HG03432 (cell line): Measurements from ENCODE around the gene PIK3R5.

Experiments used
- ATAC-seq: cut with Tn5 transposase; IDR thresholded peaks from one replicate; pipeline ENCODE4 v1.9.1; 2021; ENCODE audit warnings: mild to moderate bottlenecking, moderate library complexity; ENCODE audit not compliant: unreplicated experiment

Gene PIK3R5

GRCh38 chr17:8881606-8882005, 83.9 kb downstream of the PIK3R5 start:
- no peak for ATAC-seq

DNA sequence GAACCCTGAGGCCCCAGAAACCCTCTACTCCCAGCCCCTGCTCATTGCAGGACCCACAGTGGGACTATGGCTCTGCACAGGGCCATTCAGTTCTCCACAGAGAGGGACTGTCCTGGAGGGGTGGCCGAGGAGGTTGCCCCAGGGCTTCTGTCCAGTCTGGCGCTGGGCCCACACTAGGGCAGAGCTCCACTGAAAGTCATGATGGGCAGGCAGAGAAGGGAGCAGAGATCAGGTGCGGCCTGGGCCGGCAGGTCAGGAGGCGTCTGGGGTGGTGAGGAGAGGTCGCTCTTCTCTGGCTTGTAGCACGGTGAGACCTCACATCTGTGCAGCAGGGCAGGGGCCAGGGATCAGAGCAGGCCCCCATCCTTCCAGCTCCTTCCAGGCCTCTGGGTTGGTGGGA, 85.0 kb downstream of the PIK3R5 start:
- no peak for ATAC-seq

- ATAC-seq, result no peak
Observed at GRCh38 chr17:8879410-8879809, 86.1 kb downstream of the PIK3R5 start.

DNA sequence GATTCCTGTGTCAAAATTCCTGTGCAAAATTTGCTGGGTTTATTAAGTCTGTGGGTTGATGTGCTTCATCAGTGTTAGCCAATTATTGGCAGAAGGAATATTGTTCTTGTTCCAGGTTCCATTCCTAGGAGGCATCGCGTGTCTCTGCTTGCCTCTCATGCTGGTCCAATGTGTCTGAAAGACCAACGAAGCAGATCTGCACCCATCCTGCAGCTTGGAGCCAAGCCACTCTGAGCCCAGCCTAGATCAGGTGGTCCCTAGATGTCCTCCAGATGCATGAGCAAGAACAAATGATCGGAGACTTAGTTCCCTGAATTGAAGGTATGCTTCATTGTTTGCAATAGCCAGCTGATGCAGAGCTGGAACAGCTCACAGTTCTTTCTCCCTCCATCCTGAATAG, 87.5 kb downstream of the PIK3R5 start:
- ATAC-seq, result no peak

- no peak for ATAC-seq
Observed at GRCh38 chr17:8875957-8876356, 89.5 kb downstream of the PIK3R5 start.

GRCh38 chr17:8875436-8875835, 90.1 kb downstream of the PIK3R5 start:
- no peak for ATAC-seq

- no peak for ATAC-seq
Observed at GRCh38 chr17:8873801-8874715, 91.4 kb downstream of the PIK3R5 start.

DNA sequence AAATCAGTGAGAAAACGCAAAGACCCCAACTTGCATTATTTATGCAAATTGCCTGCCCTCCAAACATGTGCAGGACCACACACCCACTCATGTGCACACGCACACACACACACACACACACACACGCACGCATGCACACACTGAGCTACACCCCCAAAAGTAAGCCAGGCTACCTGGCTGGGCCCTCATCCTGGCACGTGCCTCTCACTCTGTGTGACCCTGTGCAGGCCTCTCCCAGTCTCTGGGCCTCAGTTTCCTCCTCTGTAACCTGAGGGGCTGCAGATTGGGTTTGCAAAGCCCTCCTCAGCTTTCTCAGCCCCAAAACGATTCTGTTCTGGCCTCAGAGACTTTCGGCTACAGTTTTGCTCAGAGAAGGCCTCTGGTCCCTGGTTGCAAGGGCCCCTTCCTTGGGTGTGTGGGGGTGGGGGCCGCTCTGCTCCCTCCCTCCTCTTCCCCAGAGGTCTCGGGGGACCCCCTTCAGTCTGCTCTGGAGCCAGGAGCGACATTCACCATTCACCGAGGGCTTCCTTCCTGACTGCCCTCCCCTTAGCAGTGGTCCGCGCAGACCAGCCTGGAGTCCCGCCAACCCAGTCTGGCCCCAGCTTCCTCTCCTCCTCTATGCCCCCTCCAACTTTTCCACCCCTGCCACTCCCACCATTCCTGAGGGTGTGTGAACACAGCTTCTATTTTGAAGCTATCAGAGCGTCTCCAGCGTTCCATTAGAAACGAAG, 92.6 kb downstream of the PIK3R5 start:
- no peak for ATAC-seq

GRCh38 chr17:8872036-8872704, 93.3 kb downstream of the PIK3R5 start:
- no peak for ATAC-seq

DNA sequence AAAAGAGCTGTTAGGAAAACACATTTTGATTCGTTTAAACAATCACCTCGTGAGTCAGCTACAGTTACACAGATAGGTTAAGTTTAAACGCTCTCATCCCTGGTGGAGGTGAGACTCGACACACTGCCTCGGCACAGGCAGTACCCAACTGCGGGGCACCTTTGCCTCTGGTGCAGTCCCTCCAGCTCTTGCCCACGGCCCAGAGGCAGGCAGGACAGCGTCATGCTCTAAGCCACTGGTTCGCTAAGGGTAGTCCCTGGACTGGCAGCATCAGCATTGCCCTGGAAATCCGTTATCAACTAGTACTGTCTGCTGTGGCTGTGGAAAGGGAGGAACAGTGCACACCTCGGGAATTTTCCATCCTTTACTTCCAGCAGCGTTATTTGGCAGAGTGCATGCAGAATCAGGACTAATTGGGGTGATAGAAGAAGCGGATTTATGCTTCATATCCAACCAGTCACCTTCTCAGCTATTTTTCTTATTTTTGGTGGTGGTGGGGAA, 94.4 kb downstream of the PIK3R5 start:
- no peak for ATAC-seq

GRCh38 chr17:8870406-8871040, 95.0 kb downstream of the PIK3R5 start:
- no peak for ATAC-seq

- peak; percentile 19 for ATAC-seq
Observed at GRCh38 chr17:8869114-8869815, 96.2 kb downstream of the PIK3R5 start.

GRCh38 chr17:8868529-8868951, 97.0 kb downstream of the PIK3R5 start:
- ATAC-seq, result peak; percentile 55

GRCh38 chr17:8868092-8868491, 97.4 kb downstream of the PIK3R5 start:
- no peak for ATAC-seq

DNA sequence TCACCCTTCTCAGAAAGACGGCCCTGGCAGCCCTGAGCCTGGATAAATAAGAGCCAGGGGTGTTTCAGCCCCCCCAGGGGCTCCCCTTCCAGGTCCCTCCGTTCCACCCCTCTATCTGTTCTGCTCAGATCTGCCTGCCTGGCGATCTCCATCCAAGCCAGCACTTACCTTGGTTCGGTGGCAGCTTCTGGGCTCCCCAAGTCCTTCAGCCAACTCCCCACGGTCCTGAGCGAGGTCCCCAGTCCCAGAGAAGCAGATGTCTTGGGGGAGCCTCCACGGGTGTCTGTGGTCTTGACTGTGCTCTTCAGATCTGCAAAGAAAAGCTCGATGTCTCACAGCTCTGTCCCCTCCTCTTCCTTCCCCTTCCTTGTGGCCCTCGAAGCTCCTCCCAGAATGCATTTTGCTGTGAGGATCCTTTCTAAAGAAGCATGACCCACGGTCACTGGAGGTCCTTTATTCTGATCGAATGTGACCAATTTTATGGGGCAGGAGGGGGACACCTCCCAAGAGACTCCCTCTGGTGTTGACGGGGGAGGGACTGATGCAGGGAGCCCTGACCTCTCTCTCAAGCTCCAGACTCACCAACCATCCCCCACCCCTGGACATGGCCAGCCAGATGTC, 98.0 kb downstream of the PIK3R5 start, which contains the start of gene PIK3R6:
Gene PIK3R6, minus strand, starts transcription at position 314 of the 621 bp plus-strand sequence. CDS start 17,880 bp downstream, outside the sequence.
- peak; percentile 46 for ATAC-seq

DNA sequence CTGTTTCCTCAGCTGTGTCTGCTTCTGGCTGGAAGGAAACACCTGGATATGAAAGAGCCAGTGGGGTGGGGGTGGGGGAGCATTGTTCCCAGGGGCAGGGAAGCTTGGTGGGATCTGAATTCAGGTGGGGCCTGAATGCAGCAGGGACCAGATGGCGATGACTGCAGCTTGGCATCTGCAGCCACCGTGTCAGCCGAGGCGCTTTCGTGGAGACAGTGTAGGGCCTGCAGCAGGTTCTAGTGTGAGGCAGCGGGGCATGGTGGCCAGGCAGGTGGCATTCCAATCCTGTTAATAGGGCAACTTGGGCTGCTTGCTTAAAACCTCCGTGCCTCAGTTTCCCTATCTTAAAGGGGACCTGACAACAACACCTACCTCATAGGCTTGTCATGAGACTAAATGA, 99.7 kb downstream of the PIK3R5 start:
- no peak for ATAC-seq

DNA sequence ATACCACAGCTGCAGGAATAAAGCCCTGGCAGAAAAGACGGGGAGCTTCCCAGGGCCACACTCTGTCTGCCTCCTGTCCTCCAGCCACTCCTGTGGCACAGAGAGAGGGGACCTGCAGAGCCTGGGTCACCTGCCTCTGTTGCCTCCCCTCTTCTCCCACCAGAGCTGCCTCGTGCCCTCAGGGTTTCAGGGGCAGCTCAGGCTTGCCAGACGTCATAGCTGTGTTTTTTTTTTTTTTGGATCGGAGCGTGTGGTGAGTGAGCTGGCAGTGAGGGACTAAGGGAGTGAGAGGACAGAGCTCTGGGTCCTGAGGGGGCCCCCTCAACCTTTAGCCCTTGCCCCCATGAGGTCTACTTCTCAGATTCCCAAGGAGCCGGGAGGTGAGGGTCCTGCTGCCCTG, 100.1 kb downstream of the PIK3R5 start:
- ATAC-seq, result no peak

DNA sequence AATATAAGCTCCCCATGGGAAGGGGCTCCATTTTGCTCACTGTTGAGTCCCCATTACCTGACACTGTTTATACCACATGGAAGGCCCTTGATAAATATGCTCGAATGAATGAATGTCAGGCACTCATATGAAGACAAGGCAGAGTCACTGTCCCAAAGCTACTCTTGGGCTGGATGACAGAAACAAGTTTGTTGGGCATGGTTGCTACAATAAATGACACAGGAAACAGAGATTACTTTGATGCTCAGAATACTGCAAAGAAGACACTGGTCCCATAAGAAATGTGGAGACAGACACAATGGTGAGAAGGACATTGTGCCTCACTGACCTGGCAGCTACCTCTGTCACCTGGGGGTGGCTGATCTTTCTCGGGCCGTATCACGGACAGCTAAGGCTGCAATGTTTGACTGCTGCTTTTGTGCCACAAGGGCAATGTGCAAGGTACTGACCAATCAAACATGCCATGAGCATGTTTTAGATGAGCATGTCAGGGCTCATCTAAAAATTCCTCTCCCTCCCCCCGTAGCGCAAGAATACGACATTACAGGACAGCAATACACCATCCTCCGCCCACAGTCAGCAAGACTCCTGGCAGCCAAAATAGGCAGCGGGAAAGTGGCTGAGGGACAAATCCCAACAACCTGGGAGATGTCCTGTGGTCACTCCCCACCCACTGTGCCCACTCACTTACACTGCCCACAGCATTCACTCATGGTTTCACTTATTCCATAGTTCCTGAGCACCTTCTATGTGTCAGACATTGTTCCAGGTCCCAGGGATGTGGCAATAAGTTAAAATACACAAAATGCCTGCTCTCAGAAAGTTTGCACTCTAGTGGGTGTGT, 103.1 kb downstream of the PIK3R5 start:
- no peak for ATAC-seq
